ENCODE results near the gene EPAS1. TPM values are rescaled to one million over a fixed set of nuclear protein-coding genes. Genes with fewer than 3 reads are reported as not detected.

EPAS1 gene
- total and polyA plus RNA-seq, 2 of the 13 experiments (the other 11 are each of a cell fraction or from before 2014, with no cell fraction given), result 47.1 to 182 TPM

DNA sequence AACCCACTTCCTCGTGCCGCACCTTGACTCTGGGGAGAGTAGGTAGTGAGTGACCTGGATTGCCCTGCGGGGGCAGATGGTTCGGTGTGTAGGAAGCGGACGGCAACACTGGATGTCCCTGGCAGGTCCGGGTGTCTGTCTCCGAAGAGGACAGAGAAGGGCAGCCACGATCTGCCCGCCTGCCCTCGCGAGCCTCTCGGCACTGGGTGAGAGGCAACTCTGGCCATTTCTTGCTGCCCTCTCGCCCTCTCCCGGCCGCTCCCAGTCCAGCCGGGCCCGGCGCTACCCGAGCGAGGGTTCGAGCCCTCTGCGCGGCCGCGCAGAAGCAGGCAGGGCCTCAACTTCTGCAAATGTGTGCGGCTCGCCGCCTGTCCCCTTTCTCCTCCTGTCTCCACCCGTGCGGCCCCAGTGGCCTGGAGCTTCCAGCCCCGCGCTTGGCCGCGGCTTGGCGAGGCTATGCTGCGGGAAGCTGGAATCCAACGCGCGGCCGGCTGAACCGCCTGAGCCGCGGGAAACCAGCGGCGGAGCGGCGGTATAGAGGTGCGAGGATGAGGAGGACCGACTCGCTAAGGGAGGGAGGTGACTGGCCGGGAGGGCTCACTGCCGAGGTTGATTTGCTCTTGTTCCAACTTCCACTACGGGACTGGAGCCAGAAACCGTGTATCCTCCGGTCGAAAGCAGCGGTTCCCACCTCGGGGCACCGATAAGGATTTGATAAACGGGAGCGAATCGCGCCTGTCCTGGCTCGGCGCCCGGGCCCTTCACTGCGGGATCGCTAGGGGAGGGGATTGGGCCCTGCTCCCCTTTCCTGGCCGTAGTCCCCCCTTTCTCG, 1.5 kb downstream of the EPAS1 start (continued):
- TF ChIP-seq ETV5 (CRISPR knock-in tag; IDR thresholded peaks at IDR 0.05; ENCODE audit: borderline replicate concordance), result no peak
- peak; percentile 19 for TF ChIP-seq CBX1 (IDR thresholded peaks at IDR 0.05; ENCODE audit: low read depth)
- peak; percentile 80; the same call in 1 of the 2 replicates for TF ChIP-seq ZNF563 (CRISPR knock-in tag; IDR thresholded peaks at IDR 0.05)
- no peak for TF ChIP-seq ZNF775 (CRISPR knock-in tag; IDR thresholded peaks at IDR 0.05; ENCODE audit: borderline replicate concordance)
- TF ChIP-seq, protein P1, sequence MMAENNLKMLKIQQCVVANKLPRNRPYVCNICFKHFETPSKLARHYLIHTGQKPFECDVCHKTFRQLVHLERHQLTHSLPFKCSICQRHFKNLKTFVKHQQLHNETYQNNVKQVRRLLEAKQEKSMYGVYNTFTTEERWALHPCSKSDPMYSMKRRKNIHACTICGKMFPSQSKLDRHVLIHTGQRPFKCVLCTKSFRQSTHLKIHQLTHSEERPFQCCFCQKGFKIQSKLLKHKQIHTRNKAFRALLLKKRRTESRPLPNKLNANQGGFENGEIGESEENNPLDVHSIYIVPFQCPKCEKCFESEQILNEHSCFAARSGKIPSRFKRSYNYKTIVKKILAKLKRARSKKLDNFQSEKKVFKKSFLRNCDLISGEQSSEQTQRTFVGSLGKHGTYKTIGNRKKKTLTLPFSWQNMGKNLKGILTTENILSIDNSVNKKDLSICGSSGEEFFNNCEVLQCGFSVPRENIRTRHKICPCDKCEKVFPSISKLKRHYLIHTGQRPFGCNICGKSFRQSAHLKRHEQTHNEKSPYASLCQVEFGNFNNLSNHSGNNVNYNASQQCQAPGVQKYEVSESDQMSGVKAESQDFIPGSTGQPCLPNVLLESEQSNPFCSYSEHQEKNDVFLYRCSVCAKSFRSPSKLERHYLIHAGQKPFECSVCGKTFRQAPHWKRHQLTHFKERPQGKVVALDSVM (CRISPR knock-in tag; IDR thresholded peaks at IDR 0.05), result no peak
- TF ChIP-seq, protein P2, sequence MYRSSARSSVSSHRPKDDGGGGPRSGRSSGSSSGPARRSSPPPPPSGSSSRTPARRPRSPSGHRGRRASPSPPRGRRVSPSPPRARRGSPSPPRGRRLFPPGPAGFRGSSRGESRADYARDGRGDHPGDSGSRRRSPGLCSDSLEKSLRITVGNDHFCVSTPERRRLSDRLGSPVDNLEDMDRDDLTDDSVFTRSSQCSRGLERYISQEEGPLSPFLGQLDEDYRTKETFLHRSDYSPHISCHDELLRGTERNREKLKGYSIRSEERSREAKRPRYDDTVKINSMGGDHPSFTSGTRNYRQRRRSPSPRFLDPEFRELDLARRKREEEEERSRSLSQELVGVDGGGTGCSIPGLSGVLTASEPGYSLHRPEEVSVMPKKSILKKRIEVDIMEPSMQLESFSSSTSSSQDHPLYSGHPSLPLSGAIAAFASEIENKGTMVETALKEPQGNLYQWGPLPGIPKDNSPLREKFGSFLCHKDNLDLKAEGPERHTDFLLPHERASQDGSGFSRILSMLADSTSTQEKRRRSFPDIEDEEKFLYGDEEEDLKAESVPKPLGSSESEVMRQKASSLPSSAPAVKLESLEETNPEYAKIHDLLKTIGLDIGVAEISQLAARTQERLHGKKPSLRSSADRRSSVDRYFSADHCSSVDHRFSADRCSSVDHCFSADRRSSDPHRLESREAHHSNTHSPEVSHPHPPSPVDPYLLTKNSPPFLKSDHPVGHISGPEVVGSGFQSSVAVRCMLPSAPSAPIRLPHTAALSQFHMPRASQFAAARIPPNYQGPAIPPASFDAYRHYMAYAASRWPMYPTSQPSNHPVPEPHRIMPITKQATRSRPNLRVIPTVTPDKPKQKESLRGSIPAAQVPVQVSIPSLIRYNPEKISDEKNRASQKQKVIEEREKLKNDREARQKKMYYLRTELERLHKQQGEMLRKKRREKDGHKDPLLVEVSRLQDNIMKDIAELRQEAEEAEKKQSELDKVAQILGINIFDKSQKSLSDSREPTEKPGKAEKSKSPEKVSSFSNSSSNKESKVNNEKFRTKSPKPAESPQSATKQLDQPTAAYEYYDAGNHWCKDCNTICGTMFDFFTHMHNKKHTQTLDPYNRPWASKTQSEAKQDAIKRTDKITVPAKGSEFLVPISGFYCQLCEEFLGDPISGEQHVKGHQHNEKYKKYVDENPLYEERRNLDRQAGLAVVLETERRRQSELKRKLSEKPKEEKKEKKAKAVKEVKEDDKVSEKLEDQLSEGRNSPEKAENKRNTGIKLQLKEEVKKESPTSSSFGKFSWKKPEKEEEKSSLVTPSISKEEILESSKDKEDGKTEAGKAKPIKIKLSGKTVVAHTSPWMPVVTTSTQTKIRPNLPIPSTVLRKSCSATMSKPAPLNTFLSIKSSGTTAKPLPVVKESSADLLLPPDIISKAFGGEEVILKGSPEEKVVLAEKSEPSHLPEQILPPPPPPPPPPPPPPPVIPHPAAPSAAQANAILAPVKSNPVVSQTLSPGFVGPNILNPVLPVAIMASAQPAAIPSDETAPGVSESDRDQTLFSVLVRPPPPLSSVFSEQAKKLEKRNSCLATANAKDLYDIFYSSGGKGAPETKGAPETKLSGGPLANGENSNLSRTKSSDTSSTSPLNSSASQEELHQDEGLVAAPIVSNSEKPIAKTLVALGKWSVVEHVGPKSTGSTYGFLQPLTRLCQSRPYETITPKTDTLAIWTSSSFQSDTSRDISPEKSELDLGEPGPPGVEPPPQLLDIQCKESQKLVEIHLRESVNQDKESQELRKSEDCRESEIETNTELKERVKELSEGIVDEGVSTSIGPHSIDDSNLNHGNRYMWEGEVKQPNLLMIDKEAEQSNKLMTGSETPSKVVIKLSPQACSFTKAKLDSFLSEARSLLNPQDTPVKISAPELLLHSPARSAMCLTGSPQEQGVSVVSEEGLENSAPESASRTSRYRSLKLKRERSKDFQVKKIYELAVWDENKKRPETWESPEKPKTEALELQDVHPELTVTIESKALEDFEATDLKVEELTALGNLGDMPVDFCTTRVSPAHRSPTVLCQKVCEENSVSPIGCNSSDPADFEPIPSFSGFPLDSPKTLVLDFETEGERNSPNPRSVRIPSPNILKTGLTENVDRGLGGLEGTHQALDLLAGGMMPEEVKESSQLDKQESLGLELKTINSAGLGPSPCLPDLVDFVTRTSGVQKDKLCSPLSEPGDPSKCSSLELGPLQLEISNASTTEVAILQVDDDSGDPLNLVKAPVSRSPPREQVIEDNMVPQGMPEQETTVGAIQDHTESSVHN (CRISPR knock-in tag; IDR thresholded peaks at IDR 0.05), result no peak; the same call in 1 of the 2 replicates
- TF ChIP-seq CAMTA2 (CRISPR knock-in tag; IDR thresholded peaks at IDR 0.05; ENCODE audit: borderline replicate concordance), result no peak; the same call in 1 of the 2 replicates
- TF ChIP-seq, protein P3, sequence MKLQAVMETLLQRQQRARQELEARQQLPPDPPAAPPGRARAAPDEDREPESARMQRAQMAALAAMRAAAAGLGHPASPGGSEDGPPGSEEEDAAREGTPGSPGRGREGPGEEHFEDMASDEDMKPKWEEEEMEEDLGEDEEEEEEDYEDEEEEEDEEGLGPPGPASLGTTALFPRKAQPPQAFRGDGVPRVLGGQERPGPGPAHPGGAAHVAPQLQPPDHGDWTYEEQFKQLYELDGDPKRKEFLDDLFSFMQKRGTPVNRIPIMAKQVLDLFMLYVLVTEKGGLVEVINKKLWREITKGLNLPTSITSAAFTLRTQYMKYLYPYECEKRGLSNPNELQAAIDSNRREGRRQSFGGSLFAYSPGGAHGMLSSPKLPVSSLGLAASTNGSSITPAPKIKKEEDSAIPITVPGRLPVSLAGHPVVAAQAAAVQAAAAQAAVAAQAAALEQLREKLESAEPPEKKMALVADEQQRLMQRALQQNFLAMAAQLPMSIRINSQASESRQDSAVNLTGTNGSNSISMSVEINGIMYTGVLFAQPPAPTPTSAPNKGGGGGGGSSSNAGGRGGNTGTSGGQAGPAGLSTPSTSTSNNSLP (IDR thresholded peaks at IDR 0.05; ENCODE audit: low read depth, low read length), result no peak
- no peak for TF ChIP-seq RFXAP (CRISPR knock-in tag; IDR thresholded peaks at IDR 0.05; ENCODE audit: borderline replicate concordance)
- TF ChIP-seq, protein P4, sequence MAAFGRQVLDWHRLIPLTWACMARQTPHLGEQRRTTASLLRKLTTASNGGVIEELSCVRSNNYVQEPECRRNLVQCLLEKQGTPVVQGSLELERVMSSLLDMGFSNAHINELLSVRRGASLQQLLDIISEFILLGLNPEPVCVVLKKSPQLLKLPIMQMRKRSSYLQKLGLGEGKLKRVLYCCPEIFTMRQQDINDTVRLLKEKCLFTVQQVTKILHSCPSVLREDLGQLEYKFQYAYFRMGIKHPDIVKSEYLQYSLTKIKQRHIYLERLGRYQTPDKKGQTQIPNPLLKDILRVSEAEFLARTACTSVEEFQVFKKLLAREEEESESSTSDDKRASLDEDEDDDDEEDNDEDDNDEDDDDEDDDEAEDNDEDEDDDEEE (CRISPR knock-in tag; IDR thresholded peaks at IDR 0.05), result peak; percentile 92; the same call in 1 of the 2 replicates
- no peak for TF ChIP-seq STAT5B (CRISPR knock-in tag; IDR thresholded peaks at IDR 0.05)
- no peak for TF ChIP-seq ZNF616 (CRISPR knock-in tag; IDR thresholded peaks at IDR 0.05; ENCODE audit: low read depth)
